A673 (cell line): ENCODE measurements around the gene KMT5B.

Experiments used
- CTCF ChIP-seq: fragments of 300-800, 200-600 bp; sonication (generic); conservative IDR thresholded peaks from 2 replicates; pipeline ENCODE4 v1.5.1; 2017; ENCODE audit warnings: low read depth, mild to moderate bottlenecking, antibody characterized with exemption, low read length, moderate library complexity, mixed read lengths
- EZH2 ChIP-seq: fragments of 200-600 bp; sonication (generic); IDR thresholded peaks from 2 replicates; pipeline ENCODE4 v1.6.1; 2017; ENCODE audit warnings: borderline replicate concordance, low read depth, mild to moderate bottlenecking, mixed read lengths, antibody characterized with exemption, low read length; ENCODE audit not compliant: poor library complexity, severe bottlenecking

DNA sequence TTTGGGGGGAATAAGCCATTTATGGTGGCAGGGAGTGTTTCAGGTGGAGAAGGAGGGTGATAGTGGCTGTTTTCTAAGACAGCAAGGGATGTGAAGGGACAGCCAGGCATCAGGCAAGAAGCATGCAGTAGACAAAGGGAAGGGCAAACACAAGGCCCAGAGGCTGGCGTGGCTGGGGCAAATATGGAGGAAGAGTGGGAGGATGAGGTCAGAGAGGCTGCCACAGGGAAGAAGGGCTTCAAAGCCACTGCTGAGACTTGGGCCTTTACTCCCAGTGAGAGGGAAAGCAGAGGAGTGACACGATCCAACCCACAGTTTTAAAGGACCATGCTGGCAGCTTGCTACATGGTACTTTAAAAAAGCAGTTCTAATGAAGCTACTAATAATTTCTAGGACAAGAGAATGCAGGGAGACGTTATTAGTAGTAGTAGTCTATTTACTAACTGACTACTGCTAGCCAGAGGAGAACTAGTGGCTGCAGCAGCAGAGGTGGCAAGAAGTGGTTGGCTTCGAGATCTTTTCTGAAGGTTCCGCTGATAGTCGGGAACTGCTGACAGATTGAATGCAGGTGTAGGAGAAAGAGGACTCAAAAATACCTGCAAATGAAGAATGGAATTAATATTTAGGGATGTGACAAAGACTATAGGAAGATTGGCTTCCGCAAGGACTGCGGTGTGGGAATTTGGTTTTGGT is 13.7 kb downstream of the KMT5B start:
- TF ChIP-seq CTCF (no peak), EZH2 (no peak)
